ENCODE measurements around the gene MIDN.

MIDN gene

DNA sequence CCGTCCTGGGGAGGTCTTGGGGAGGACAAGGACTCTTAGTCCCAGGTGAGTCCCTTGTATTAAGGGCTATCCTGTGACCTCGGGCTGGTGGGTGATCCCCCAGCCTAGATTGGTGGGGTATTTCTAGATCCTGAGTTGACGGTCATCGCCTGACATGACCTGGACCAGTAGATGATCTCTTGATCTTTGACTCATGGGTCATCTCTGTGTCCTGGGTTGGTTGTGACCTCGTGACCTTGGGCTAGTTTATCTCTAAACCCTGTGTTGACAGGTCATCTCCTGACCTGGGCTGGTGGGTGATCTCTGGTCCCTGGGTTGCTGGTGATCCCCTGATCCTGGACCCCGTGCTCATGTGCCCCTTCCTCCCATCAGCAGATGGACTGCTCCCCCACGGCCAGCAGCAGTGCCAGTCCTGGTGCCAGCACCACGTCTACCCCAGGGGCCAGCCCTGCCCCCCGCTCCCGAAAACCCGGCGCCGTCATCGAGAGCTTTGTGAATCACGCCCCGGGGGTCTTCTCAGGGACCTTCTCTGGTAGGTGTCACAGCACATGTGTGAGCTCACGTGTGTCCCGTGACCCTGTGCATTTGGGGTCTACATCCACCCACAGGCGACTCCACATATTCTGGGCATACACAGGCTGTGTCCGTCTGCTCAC is 6.3 kb downstream of the MIDN start:
- DNase-seq (ENCODE audit: low spot score) = no peak
- TF ChIP-seq, protein P1, sequence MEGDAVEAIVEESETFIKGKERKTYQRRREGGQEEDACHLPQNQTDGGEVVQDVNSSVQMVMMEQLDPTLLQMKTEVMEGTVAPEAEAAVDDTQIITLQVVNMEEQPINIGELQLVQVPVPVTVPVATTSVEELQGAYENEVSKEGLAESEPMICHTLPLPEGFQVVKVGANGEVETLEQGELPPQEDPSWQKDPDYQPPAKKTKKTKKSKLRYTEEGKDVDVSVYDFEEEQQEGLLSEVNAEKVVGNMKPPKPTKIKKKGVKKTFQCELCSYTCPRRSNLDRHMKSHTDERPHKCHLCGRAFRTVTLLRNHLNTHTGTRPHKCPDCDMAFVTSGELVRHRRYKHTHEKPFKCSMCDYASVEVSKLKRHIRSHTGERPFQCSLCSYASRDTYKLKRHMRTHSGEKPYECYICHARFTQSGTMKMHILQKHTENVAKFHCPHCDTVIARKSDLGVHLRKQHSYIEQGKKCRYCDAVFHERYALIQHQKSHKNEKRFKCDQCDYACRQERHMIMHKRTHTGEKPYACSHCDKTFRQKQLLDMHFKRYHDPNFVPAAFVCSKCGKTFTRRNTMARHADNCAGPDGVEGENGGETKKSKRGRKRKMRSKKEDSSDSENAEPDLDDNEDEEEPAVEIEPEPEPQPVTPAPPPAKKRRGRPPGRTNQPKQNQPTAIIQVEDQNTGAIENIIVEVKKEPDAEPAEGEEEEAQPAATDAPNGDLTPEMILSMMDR (conservative IDR thresholded peaks at IDR 0.05; ENCODE audit: low read depth) = no peak
- peak overlapping the region; percentile 100 for H3K27ac ChIP-seq
- CTCF ChIA-PET = interaction anchor here (1.5 to 2.6 kb wide), 2 partner anchors 11 to 12 kb away, joined by 6 to 9 read pairs; no protein-coding TSS in a partner anchor
- POLR2A ChIA-PET (ENCODE audit: low non-redundant PET) = no interaction called here

- CTCF ChIA-PET = interaction anchor here (0.7 to 2.6 kb wide), 3 partner anchors 11 to 384 kb away, joined by 3 to 9 read pairs (median 6); no protein-coding TSS in a partner anchor
- POLR2A ChIA-PET (ENCODE audit: low non-redundant PET) = no interaction called here
- DNase-seq (ENCODE audit: low spot score) = no peak
- peak overlapping the region; percentile 100 for H3K27ac ChIP-seq
- TF ChIP-seq, protein P1 (conservative IDR thresholded peaks at IDR 0.05; ENCODE audit: low read depth) = no peak
Measured at GRCh38 chr19:1255186-1256161, 7.1 kb downstream of the MIDN start.

DNA sequence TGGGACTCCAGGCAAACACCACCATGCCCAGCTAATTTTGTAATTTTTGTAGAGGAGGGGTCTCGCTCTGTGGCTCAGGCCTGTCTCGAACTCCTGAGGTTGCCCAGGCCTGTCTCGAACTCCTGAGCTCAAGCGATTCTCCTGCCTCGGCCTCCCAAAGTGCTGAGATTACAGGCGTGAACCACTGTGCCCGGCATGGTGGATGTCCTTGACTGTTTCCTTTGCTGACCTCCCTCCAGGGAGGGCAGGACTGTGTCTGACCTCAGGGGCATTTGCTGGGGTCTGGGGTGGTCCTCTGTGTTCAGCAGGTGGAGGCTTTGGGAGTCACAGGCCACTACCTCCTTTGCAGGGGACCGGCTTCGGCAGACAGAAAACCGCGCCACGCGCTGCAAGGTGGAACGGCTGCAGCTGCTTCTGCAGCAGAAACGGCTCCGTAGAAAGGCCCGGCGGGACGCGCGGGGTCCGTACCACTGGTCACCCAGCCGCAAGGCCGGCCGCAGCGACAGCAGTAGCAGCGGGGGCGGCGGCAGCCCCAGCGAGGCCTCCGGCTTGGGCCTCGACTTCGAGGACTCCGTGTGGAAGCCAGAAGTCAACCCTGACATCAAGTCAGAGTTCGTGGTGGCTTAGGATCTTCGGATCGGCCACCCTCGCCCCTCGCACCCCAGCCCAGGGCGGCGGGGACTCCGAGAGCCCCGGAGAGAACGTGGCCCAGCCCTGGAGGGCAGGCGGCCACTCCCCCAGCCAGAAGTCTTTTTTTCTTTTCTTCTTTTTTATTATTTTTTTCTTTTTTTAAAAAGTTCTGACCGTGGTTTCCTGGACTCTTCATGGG is 8.5 kb downstream of the MIDN start:
- TF ChIP-seq, protein P1 (conservative IDR thresholded peaks at IDR 0.05; ENCODE audit: low read depth) = no peak
- ChIA-PET CTCF (interaction anchor here (0.6 kb wide), 1 partner anchor 21 kb away, joined by 3 read pairs; no protein-coding TSS in a partner anchor), POLR2A (ENCODE audit: low non-redundant PET) (interaction anchor here (0.7 kb wide), 1 partner anchor 10 kb away, joined by 3 read pairs; no protein-coding TSS in a partner anchor)
- DNase-seq (ENCODE audit: low spot score) = no peak
- H3K27ac ChIP-seq = peak overlapping the region; percentile 100

GRCh38 chr19:1257475-1258162 is 9.2 kb downstream of the MIDN start:
- peak overlapping the region; percentile 100 for H3K27ac ChIP-seq
- ChIA-PET CTCF (interaction anchor here (0.6 kb wide), 1 partner anchor 22 kb away, joined by 3 read pairs; no protein-coding TSS in a partner anchor), POLR2A (ENCODE audit: low non-redundant PET) (no interaction called here)
- TF ChIP-seq, protein P1 (conservative IDR thresholded peaks at IDR 0.05; ENCODE audit: low read depth) = no peak
- DNase-seq (ENCODE audit: low spot score) = no peak

DNA sequence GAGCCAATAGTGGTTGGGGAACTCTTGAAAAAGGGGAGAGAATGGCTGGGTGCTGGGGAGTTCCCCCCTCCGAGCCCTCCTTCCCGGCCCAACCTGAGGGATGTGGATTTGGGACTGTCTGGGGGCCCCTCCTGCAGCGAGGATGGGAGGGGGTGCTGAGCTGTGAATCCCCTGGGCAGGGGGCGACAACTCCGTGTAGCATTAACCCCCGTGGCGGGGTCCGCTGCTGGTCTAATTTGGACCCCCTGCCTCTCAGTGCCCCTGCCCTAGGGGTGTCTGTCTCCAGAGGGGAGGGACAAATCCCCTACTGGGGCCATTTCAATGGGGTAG is 9.7 kb downstream of the MIDN start:
- H3K27ac ChIP-seq = peak overlapping the region; percentile 100
- TF ChIP-seq, protein P1 (conservative IDR thresholded peaks at IDR 0.05; ENCODE audit: low read depth) = no peak
- ChIA-PET POLR2A (ENCODE audit: low non-redundant PET) (no interaction called here), CTCF (interaction anchor here (0.6 kb wide), 1 partner anchor 13 kb away, joined by 3 read pairs; no protein-coding TSS in a partner anchor)
- DNase-seq (ENCODE audit: low spot score) = no peak

All from RWPE1 (cell line).